GM12892 (cell line): Measurements from ENCODE around the gene SLC8B1.

ENCODE experiments used
- POLR2A ChIP-seq: IDR thresholded peaks from 2 replicates; pipeline ENCODE4 v1.6.1; 2011; ENCODE audit warnings: low read depth, low read length, control low read depth
- POLR2AphosphoS5 ChIP-seq: IDR thresholded peaks from 2 replicates; pipeline ENCODE4 v1.6.1; 2011; ENCODE audit warnings: low read depth, low read length, control low read depth

DNA sequence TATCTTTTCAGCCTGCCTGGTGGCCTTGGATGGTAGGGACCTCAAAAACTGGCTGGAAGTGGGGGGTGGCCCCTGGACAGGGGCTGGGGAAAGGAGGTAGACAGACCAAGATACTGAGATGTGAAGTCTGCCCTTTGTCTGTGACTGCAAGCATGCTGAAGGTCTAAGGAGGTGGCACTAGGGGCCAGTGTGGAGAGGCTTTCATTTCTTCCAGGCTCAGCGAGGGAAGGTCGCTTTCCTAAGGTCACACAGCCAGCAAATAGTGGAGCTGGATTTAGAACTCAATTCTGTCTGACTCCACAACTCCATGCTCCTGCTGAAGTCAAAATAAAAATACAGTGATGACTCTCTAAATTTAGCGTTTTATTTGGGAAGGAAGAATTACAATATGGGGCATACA is 12.2 kb upstream of the SLC8B1 start:
- TF ChIP-seq POLR2A: no peak
- no peak for TF ChIP-seq POLR2AphosphoS5
